Natural killer cell (primary cell): ENCODE measurements around the gene EVI5L. TPM values are rescaled to one million over a fixed set of nuclear protein-coding genes. Genes with fewer than 3 reads are reported as not detected.

ENCODE experiments used
- ATAC-seq, 3 donors: fragments of 150-1000 bp in 2 of 3; fragments of 200-7000 bp in 1 of 3; cut with Tn5 transposase; 1 replicate in 1 of 3; 2 replicates in 2 of 3; pipeline ENCODE4 v1.10.0; 2021; ENCODE audit warnings: mild to moderate bottlenecking in 2 of 3, moderate library complexity in 2 of 3
- DNase-seq, 2 donors: peaks; one replicate each; pipeline versions ENCODE4 v3.0.0 to v3.0.0-alpha.2; 2013 to 2021; ENCODE audit warnings: mixed read lengths in 1 of 2
- H3K27ac ChIP-seq: one replicate; pipeline ENCODE4 v1.5.1; 2013; ENCODE audit warnings: mild to moderate bottlenecking, low read length
- H3K27me3 ChIP-seq: one replicate; pipeline ENCODE4 v1.6.1; 2013; ENCODE audit warnings: low read length; ENCODE audit not compliant: control insufficient read depth, insufficient read depth
- H3K36me3 ChIP-seq: one replicate; pipeline ENCODE4 v1.6.1; 2013; ENCODE audit warnings: low read length; ENCODE audit not compliant: control insufficient read depth, insufficient read depth
- H3K4me1 ChIP-seq: one replicate; pipeline ENCODE4 v1.6.1; 2013; ENCODE audit warnings: low read length; ENCODE audit not compliant: control insufficient read depth, insufficient read depth
- H3K4me3 ChIP-seq: one replicate; pipeline ENCODE4 v1.5.1; 2013; ENCODE audit warnings: low read length
- H3K9me3 ChIP-seq: one replicate; pipeline ENCODE4 v1.6.1; 2013; ENCODE audit warnings: low read length; ENCODE audit not compliant: control insufficient read depth, insufficient read depth
- H3K27ac Mint-ChIP-seq, 2 donors: one replicate each; pipeline ENCODE4 v1.8.0; 2022; ENCODE audit warnings: mild to moderate bottlenecking in 2 of 2, mixed read lengths in 2 of 2, moderate library complexity in 1 of 2
- H3K27me3 Mint-ChIP-seq, 2 donors: one replicate each; pipeline ENCODE4 v1.8.0; 2022; ENCODE audit warnings: low read depth in 2 of 2, mixed read lengths in 2 of 2
- H3K36me3 Mint-ChIP-seq: one replicate; pipeline ENCODE4 v1.8.0; 2022; ENCODE audit warnings: mixed read lengths
- H3K4me1 Mint-ChIP-seq, 2 donors: one replicate each; pipeline ENCODE4 v1.8.0; 2022; ENCODE audit warnings: mixed read lengths in 2 of 2
- H3K4me3 Mint-ChIP-seq: one replicate; pipeline ENCODE4 v1.8.0; 2022; ENCODE audit warnings: mild to moderate bottlenecking, moderate library complexity, mixed read lengths
- H3K9me3 Mint-ChIP-seq, 2 donors: one replicate each; pipeline ENCODE4 v1.8.0; 2022; ENCODE audit warnings: mixed read lengths in 2 of 2
- WGBS: methylation state at CpG from one replicate; pipeline ENCODE4 v1.1.7; 2013; ENCODE audit warnings: missing lambda C conversion rate; ENCODE audit not compliant: insufficient coverage; 5-methylcytosine and 5-hydroxymethylcytosine counted together
- intact Hi-C: fragments of 100-400 bp; cut with micrococcal nuclease; formaldehyde crosslinking; loops from one replicate; pipeline ENCODE4 v1.14.2; 2022
- total RNA-seq, 4 donors: library from RNA; stranded (reverse); fragments of 120-200 nt in 1 of 4; gene quantifications; one replicate each; pipeline versions ENCODE4 v1.2.3 to v1.2.4, GENCODE V29; 2013 to 2022
- TF ChIP-seq, protein P1 (sequence below): fragments of 200-600 bp; IDR thresholded peaks from one replicate; pipeline ENCODE4 v1.8.0; 2022; ENCODE audit warnings: antibody characterized with exemption

The EVI5L gene
- total RNA-seq, 3 donors from 2014 or later (not counting 1 experiment from before 2014, with no cell fraction given): 9.6 to 13.5 (median 11.3) TPM

DNA sequence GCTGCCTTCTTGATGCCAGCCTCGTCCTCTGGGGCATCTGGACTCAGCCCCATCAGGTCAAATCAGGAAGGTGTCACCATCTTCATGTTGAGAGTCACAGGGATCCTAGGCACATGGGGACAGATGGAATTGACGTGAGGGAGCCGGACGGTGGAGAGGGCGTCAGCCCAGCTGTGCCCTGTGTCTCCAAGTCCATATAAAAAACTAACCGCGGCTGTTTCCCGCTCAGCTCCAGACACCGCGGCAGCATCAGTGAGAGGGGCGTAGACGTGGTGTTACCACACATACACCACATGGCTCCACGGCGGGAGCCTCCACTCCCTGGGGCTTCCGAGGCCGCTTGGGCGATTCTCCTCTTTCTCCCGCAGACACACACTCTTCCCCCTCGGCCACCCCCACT, 49.8 kb downstream of the EVI5L start:
- H3K27ac ChIP-seq: no peak overlapping the region
- H3K4me3 Mint-ChIP-seq: no peak overlapping the region
- no peaks in the 10 kb centered on the region for H3K36me3 Mint-ChIP-seq
- TF ChIP-seq, protein P1, sequence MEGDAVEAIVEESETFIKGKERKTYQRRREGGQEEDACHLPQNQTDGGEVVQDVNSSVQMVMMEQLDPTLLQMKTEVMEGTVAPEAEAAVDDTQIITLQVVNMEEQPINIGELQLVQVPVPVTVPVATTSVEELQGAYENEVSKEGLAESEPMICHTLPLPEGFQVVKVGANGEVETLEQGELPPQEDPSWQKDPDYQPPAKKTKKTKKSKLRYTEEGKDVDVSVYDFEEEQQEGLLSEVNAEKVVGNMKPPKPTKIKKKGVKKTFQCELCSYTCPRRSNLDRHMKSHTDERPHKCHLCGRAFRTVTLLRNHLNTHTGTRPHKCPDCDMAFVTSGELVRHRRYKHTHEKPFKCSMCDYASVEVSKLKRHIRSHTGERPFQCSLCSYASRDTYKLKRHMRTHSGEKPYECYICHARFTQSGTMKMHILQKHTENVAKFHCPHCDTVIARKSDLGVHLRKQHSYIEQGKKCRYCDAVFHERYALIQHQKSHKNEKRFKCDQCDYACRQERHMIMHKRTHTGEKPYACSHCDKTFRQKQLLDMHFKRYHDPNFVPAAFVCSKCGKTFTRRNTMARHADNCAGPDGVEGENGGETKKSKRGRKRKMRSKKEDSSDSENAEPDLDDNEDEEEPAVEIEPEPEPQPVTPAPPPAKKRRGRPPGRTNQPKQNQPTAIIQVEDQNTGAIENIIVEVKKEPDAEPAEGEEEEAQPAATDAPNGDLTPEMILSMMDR: no peak
- DNase-seq: no peak
- no peaks in the 10 kb centered on the region for H3K36me3 ChIP-seq
- no peak overlapping the region for H3K27ac Mint-ChIP-seq
- no peaks in the 10 kb centered on the region for H3K9me3 Mint-ChIP-seq
- H3K4me3 ChIP-seq: no peak overlapping the region
- intact Hi-C loops: no loop called here
- 92% methylated on average over 14 of the region's 19 CpGs for WGBS
- H3K9me3 ChIP-seq: no peaks in the 10 kb centered on the region
- peaks cover 2% of the 10 kb centered on the region for H3K27me3 ChIP-seq
- H3K27me3 Mint-ChIP-seq: peaks cover 0 to 8% of the 10 kb centered on the region in 2 donors
- H3K4me1 Mint-ChIP-seq: peaks cover 0 to under 1% of the 10 kb centered on the region in 2 donors
- H3K4me1 ChIP-seq: peaks cover 2% of the 10 kb centered on the region
- no peak for ATAC-seq

GRCh38 chr19:7881910-7882309, 51.9 kb downstream of the EVI5L start:
- ATAC-seq: no peak
- no peaks in the 10 kb centered on the region for H3K4me1 ChIP-seq
- no peaks in the 10 kb centered on the region for H3K9me3 Mint-ChIP-seq
- no peak overlapping the region for H3K27ac ChIP-seq
- intact Hi-C loops: no loop called here
- no peak overlapping the region for H3K4me3 ChIP-seq
- H3K9me3 ChIP-seq: no peaks in the 10 kb centered on the region
- peaks cover 0 to 6% of the 10 kb centered on the region in 2 donors for H3K27me3 Mint-ChIP-seq
- no peaks in the 10 kb centered on the region for H3K36me3 ChIP-seq
- no peak overlapping the region for H3K4me3 Mint-ChIP-seq
- TF ChIP-seq, protein P1: no peak
- no peaks in the 10 kb centered on the region for H3K27me3 ChIP-seq
- DNase-seq: no peak
- no peaks in the 10 kb centered on the region for H3K4me1 Mint-ChIP-seq
- WGBS: 98% methylated on average over 3 of the region's 3 CpGs
- no peak overlapping the region for H3K27ac Mint-ChIP-seq
- H3K36me3 Mint-ChIP-seq: no peaks in the 10 kb centered on the region

DNA sequence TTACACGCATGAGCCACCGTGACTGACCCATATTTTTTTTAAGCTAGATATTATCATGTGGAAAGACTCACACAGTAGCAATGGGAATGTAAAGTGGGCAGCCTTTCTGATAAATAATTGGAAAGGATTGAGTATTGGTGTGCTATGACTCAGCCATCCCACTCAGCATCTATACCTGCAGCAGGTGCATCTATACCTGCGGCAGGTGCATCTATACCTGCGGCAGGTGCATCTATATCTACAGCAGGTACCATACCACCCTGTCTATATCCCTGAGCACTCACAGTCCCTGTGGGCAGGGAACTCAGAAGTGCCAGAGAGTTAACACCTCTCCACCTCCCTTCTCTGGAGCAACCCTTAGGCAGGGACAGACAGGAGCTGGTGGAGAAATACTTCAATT, 53.1 kb downstream of the EVI5L start:
- no peaks in the 10 kb centered on the region for H3K9me3 Mint-ChIP-seq
- intact Hi-C loops: no loop called here
- H3K9me3 ChIP-seq: no peaks in the 10 kb centered on the region
- H3K4me3 ChIP-seq: no peak overlapping the region
- ATAC-seq (no peak), DNase-seq (no peak)
- no peaks in the 10 kb centered on the region for H3K36me3 Mint-ChIP-seq
- no peaks in the 10 kb centered on the region for H3K4me1 ChIP-seq
- H3K36me3 ChIP-seq: no peaks in the 10 kb centered on the region
- no peak overlapping the region for H3K27ac Mint-ChIP-seq
- no peaks in the 10 kb centered on the region for H3K4me1 Mint-ChIP-seq
- H3K27ac ChIP-seq: no peak overlapping the region
- TF ChIP-seq, protein P1: no peak
- H3K4me3 Mint-ChIP-seq: no peak overlapping the region
- H3K27me3 Mint-ChIP-seq: peaks cover 0 to 10% of the 10 kb centered on the region in 2 donors
- peaks cover 8% of the 10 kb centered on the region for H3K27me3 ChIP-seq
- WGBS: 98% methylated on average over 4 of the region's 4 CpGs

GRCh38 chr19:7883796-7884570, 54.0 kb downstream of the EVI5L start:
- Mint-ChIP-seq H3K9me3 (no peaks in the 10 kb centered on the region), H3K27me3 (peaks cover 0 to 10% of the 10 kb centered on the region in 2 donors), H3K4me3 (no peak overlapping the region), H3K27ac (no peak overlapping the region), H3K4me1 (no peaks in the 10 kb centered on the region), H3K36me3 (no peaks in the 10 kb centered on the region)
- H3K27me3 ChIP-seq: peaks cover 14% of the 10 kb centered on the region
- TF ChIP-seq, protein P1: no peak
- H3K27ac ChIP-seq: no peak overlapping the region
- DNase-seq (no peak), ATAC-seq (no peak)
- no peaks in the 10 kb centered on the region for H3K4me1 ChIP-seq
- no peak overlapping the region for H3K4me3 ChIP-seq
- intact Hi-C loops: no loop called here
- 96% methylated on average over 1 of the region's 2 CpGs for WGBS
- H3K36me3 ChIP-seq: no peaks in the 10 kb centered on the region
- H3K9me3 ChIP-seq: no peaks in the 10 kb centered on the region
